HG03139 (cell line): Measurements from ENCODE around the gene HTR1D.

ENCODE experiments used
- ATAC-seq: cut with Tn5 transposase; IDR thresholded peaks from one replicate; pipeline ENCODE4 v1.9.1; 2021; ENCODE audit not compliant: unreplicated experiment

Gene HTR1D

GRCh38 chr1:23187637-23188036 is 29.7 kb downstream of the HTR1D start:
- ATAC-seq: no peak

GRCh38 chr1:23185381-23185780 is 31.9 kb downstream of the HTR1D start:
- no peak for ATAC-seq

GRCh38 chr1:23184212-23184934 is 32.9 kb downstream of the HTR1D start:
- ATAC-seq: no peak

- no peak for ATAC-seq
These were observed 37.4 kb downstream of the HTR1D start for GRCh38 chr1:23179862-23180261.

- ATAC-seq: no peak
These were observed 38.4 kb downstream of the HTR1D start for GRCh38 chr1:23178950-23179349.

- no peak for ATAC-seq
These were observed 38.9 kb downstream of the HTR1D start for GRCh38 chr1:23178414-23178813.

- peak; percentile 70 for ATAC-seq
These were observed 39.6 kb downstream of the HTR1D start for GRCh38 chr1:23177438-23178380.

GRCh38 chr1:23177031-23177430 is 40.3 kb downstream of the HTR1D start:
- ATAC-seq: no peak

- no peak for ATAC-seq
These were observed 42.7 kb downstream of the HTR1D start for GRCh38 chr1:23174426-23175110.

- ATAC-seq: no peak
These were observed 46.0 kb downstream of the HTR1D start for GRCh38 chr1:23171181-23171755.

GRCh38 chr1:23169727-23170335 is 47.5 kb downstream of the HTR1D start:
- ATAC-seq: no peak

- ATAC-seq: no peak
These were observed 48.1 kb downstream of the HTR1D start for GRCh38 chr1:23169195-23169575.

GRCh38 chr1:23168445-23169194 is 48.7 kb downstream of the HTR1D start, which contains the start of gene LUZP1:
TSS of gene LUZP1 (minus strand) at chr1:23168856.
- peak; percentile 51 for ATAC-seq

- no peak for ATAC-seq
These were observed 49.2 kb downstream of the HTR1D start for GRCh38 chr1:23168079-23168444.

GRCh38 chr1:23167353-23168078 is 49.8 kb downstream of the HTR1D start:
- no peak for ATAC-seq

- ATAC-seq: no peak
These were observed 50.4 kb downstream of the HTR1D start for GRCh38 chr1:23166854-23167253.

- no peak for ATAC-seq
These were observed 53.9 kb downstream of the HTR1D start for GRCh38 chr1:23163395-23163794.

- ATAC-seq: no peak
These were observed 57.1 kb downstream of the HTR1D start for GRCh38 chr1:23159963-23160877.
